Neuronal stem cell (in vitro differentiated cells): ENCODE data around the gene ANAPC10.

Experiments
- DNase-seq: peaks from one replicate; pipeline ENCODE4 v3.0.0-alpha.2; 2013; ENCODE audit warnings: low spot score
- H2AFZ ChIP-seq: one replicate; pipeline ENCODE4 v1.6.1; 2013; ENCODE audit warnings: mild to moderate bottlenecking, low read length, inconsistent platforms
- H2AK5ac ChIP-seq: 2 replicates; pipeline ENCODE4 v1.6.1; 2013; ENCODE audit warnings: low read depth, mild to moderate bottlenecking, inconsistent platforms, low read length, moderate library complexity, mixed read lengths
- H2BK120ac ChIP-seq: 2 replicates; pipeline ENCODE4 v1.6.1; 2013; ENCODE audit warnings: low read depth, mild to moderate bottlenecking, inconsistent platforms, low read length, moderate library complexity, mixed read lengths
- H2BK12ac ChIP-seq: one replicate; pipeline ENCODE4 v1.6.1; 2013; ENCODE audit warnings: low read length, inconsistent platforms
- H2BK15ac ChIP-seq: 2 replicates; pipeline ENCODE4 v1.6.1; 2013; ENCODE audit warnings: mild to moderate bottlenecking, low read length, inconsistent platforms, mixed read lengths
- H2BK5ac ChIP-seq: one replicate; pipeline ENCODE4 v1.6.1; 2013; ENCODE audit warnings: inconsistent platforms, mild to moderate bottlenecking, low read length, moderate library complexity
- H3K14ac ChIP-seq: one replicate; pipeline ENCODE4 v1.6.1; 2013; ENCODE audit warnings: low read length, inconsistent platforms
- H3K18ac ChIP-seq: 2 replicates; pipeline ENCODE4 v1.6.1; 2013; ENCODE audit warnings: low read length, inconsistent platforms
- H3K23ac ChIP-seq: 2 replicates; pipeline ENCODE4 v1.6.1; 2013; ENCODE audit warnings: low read depth, mild to moderate bottlenecking, mixed read lengths, low read length, inconsistent platforms; ENCODE audit not compliant: poor library complexity
- H3K27ac ChIP-seq: replicated peaks from 3 replicates; pipeline ENCODE4 v1.5.1; 2013; ENCODE audit warnings: low read length, inconsistent platforms
- H3K27me3 ChIP-seq, 3 experiments: 2 replicates each; pipeline ENCODE4 v1.6.1; 2013; ENCODE audit warnings: low read length in 3 of 3, mild to moderate bottlenecking in 2 of 3, inconsistent platforms in 1 of 3, low read depth in 1 of 3, mixed read lengths in 1 of 3, moderate library complexity in 1 of 3; ENCODE audit not compliant: control insufficient read depth in 3 of 3, insufficient read depth in 3 of 3
- H3K36me3 ChIP-seq, 2 donors: replicated peaks in 1 of 2; 2 replicates each; pipeline ENCODE4 v1.6.1; 2013; ENCODE audit warnings: low read length in 2 of 2; ENCODE audit not compliant: control insufficient read depth in 2 of 2, insufficient read depth in 2 of 2
- H3K4ac ChIP-seq: 2 replicates; pipeline ENCODE4 v1.6.1; 2013; ENCODE audit warnings: inconsistent platforms, mild to moderate bottlenecking, low read length, moderate library complexity
- H3K4me1 ChIP-seq, 2 donors: 1 replicate in 1 of 2; 2 replicates in 1 of 2; pipeline ENCODE4 v1.6.1; 2013; ENCODE audit warnings: low read length in 2 of 2, low read depth in 1 of 2; ENCODE audit not compliant: control insufficient read depth in 2 of 2, insufficient read depth in 1 of 2
- H3K4me2 ChIP-seq: one replicate; pipeline ENCODE4 v1.6.1; 2013; ENCODE audit warnings: mild to moderate bottlenecking, low read length, inconsistent platforms; ENCODE audit not compliant: insufficient read depth, poor library complexity, severe bottlenecking
- H3K4me3 ChIP-seq, 2 donors: 2 replicates each; pipeline ENCODE4 v1.5.1; 2013; ENCODE audit warnings: low read length in 2 of 2, mild to moderate bottlenecking in 2 of 2, inconsistent platforms in 1 of 2, moderate library complexity in 1 of 2
- H3K79me1 ChIP-seq: one replicate; pipeline ENCODE4 v1.6.1; 2013; ENCODE audit warnings: low read depth, mild to moderate bottlenecking, inconsistent platforms, low read length, moderate library complexity
- H3K9ac ChIP-seq: one replicate; pipeline ENCODE4 v1.6.1; 2013; ENCODE audit warnings: mild to moderate bottlenecking, low read depth, low read length, inconsistent platforms; ENCODE audit not compliant: poor library complexity
- H3K9me3 ChIP-seq, 2 donors: replicated peaks in 1 of 2; 2 replicates each; pipeline versions ENCODE3 to v1.6.1; 2013; ENCODE audit warnings: low read length in 2 of 2, mild to moderate bottlenecking in 2 of 2, inconsistent platforms in 1 of 2, low read depth in 1 of 2, mixed read lengths in 1 of 2, moderate library complexity in 1 of 2; ENCODE audit not compliant: control insufficient read depth in 2 of 2, insufficient read depth in 1 of 2
- H4K8ac ChIP-seq: one replicate; pipeline ENCODE4 v1.6.1; 2013; ENCODE audit warnings: low read depth, mild to moderate bottlenecking, inconsistent platforms, low read length, moderate library complexity
- H4K91ac ChIP-seq: one replicate; pipeline ENCODE4 v1.6.1; 2013; ENCODE audit warnings: low read length, low read depth, mild to moderate bottlenecking, inconsistent platforms; ENCODE audit not compliant: poor library complexity
- WGBS, 2 donors: extraction: QIAGEN DNeasy Blood & Tissue Kit; methylation state at CpG; one replicate each; pipeline ENCODE4 v1.1.7; 2013; ENCODE audit warnings: missing lambda C conversion rate in 2 of 2, mixed read lengths in 1 of 2; ENCODE audit not compliant: insufficient read length in 2 of 2, insufficient replicate concordance in 1 of 2; ENCODE audit errors: extremely low coverage in 2 of 2; 5-methylcytosine and 5-hydroxymethylcytosine counted together

ANAPC10 gene

DNA sequence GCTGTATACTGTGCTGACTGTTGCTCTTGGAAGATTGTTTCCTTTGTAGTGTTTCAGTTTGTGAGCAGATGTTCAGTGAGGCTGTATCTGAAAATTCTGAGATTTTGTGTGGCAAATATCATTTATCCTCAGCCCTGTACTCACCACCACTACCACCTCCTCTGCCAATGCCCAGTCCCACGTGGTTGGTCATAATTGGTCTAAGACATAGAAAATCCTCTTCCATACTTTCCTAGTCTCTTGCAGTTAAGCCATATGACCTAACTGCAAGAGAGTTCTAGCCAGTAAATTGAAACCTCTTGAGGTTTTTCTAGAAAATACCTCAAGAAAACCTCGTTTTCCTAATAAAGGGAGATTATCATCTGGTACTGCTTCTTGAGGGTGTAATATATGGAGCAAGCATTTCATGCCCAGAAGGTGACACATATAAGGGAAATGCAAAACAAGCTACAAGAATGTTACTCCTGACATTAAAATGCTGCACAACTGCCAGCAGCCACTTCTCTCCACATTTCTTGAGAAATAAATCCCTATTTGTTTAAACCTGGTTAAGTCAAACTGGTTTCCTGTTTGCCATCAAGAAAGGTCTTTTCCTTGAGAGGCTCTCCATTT, 32.9 kb upstream of the ANAPC10 start:
- Histone ChIP-seq H2BK15ac (no peak overlapping the region), H2BK5ac (no peak overlapping the region), H2AFZ (no peak overlapping the region), H3K27me3 (peaks cover 0 to 2% (median 0%) of the 10 kb centered on the region in 3 experiments), H3K79me1 (no peaks in the 10 kb centered on the region), H3K4me3 (no peak overlapping the region), H2BK120ac (no peak overlapping the region), H3K9ac (no peak overlapping the region), H4K8ac (no peak overlapping the region), H3K4me2 (no peak overlapping the region), H2AK5ac (no peak overlapping the region), H3K36me3 (peaks cover 3 to 91% of the 10 kb centered on the region in 2 donors), H3K4ac (no peak overlapping the region), H3K18ac (no peak overlapping the region), H4K91ac (no peak overlapping the region), H3K9me3 (no peaks in the 10 kb centered on the region), H2BK12ac (no peak overlapping the region), H3K27ac (no peak overlapping the region), H3K4me1 (no peaks in the 10 kb centered on the region), H3K14ac (no peak overlapping the region), H3K23ac (no peak overlapping the region)
- no peak for DNase-seq
- no CpG with 5 or more reads among the region's 2 CpGs for WGBS, 2 donors

DNA sequence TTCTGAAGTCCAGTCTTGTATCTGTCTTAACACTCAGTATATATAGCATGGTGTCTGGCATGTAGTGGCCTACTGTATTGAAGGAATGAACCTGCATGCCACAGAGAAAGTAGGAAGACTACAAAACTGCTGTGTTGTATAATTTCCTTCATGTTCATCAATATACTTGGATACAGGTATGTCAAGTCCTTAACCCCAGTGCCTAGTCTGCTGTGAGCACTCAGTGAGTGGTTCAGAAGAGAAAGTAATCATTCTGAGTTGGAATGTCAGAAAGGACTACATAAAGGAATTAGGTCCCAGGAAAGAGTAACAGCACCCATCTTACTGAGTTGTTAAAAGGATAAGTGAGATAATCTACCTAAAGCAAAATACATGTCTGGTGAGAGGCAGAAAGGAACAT, 32.1 kb upstream of the ANAPC10 start:
- H3K36me3 ChIP-seq = peaks cover 4 to 93% of the 10 kb centered on the region in 2 donors
- H2BK15ac ChIP-seq = no peak overlapping the region
- no peak for DNase-seq
- H2BK5ac ChIP-seq = no peak overlapping the region
- H3K27me3 ChIP-seq = peaks cover 0 to 2% (median 0%) of the 10 kb centered on the region in 3 experiments
- H2AFZ ChIP-seq = no peak overlapping the region
- no peak overlapping the region for H3K9ac ChIP-seq
- H3K18ac ChIP-seq = no peak overlapping the region
- no peak overlapping the region for H3K27ac ChIP-seq
- no peak overlapping the region for H2BK120ac ChIP-seq
- no peak overlapping the region for H4K91ac ChIP-seq
- H3K14ac ChIP-seq = no peak overlapping the region
- no peak overlapping the region for H3K4ac ChIP-seq
- no peak overlapping the region for H4K8ac ChIP-seq
- no peak overlapping the region for H3K4me2 ChIP-seq
- no peaks in the 10 kb centered on the region for H3K79me1 ChIP-seq
- no peak overlapping the region for H2BK12ac ChIP-seq
- no peaks in the 10 kb centered on the region for H3K4me1 ChIP-seq
- H3K4me3 ChIP-seq = no peak overlapping the region
- H3K9me3 ChIP-seq = no peaks in the 10 kb centered on the region
- no peak overlapping the region for H3K23ac ChIP-seq
- H2AK5ac ChIP-seq = no peak overlapping the region

DNA sequence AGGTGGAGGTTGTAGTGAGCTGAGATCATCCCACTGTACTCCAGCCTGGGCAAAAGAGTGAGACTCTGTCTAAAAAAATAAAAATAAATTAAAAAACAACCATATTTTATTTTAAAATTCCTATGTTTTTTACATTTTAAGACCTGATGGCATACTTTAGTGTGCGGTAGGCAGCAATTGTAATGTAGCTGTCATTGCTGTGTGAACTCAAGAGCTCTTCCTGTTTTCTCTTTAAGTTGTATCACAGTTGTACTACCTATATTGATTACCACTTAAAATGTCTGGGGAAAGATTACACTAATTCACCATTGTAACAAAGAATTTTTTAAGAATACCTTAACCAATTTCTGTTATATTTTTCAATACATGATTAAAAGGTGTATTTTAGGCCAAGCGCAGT, 27.4 kb upstream of the ANAPC10 start:
- Histone ChIP-seq H3K23ac (no peak overlapping the region), H3K4ac (no peak overlapping the region), H3K14ac (no peak overlapping the region), H2AK5ac (no peak overlapping the region), H3K36me3 (peaks cover 12 to 100% of the 10 kb centered on the region in 2 donors), H3K79me1 (no peaks in the 10 kb centered on the region), H4K8ac (no peak overlapping the region), H3K4me3 (no peak overlapping the region), H3K4me1 (no peaks in the 10 kb centered on the region), H2BK5ac (no peak overlapping the region), H3K9ac (no peak overlapping the region), H2BK120ac (no peak overlapping the region), H3K27ac (no peak overlapping the region), H3K27me3 (no peaks in the 10 kb centered on the region), H3K4me2 (no peak overlapping the region), H2BK15ac (no peak overlapping the region), H3K9me3 (no peaks in the 10 kb centered on the region), H3K18ac (no peak overlapping the region), H4K91ac (no peak overlapping the region), H2AFZ (no peak overlapping the region), H2BK12ac (no peak overlapping the region)
- no CpG with 5 or more reads among the region's 2 CpGs for WGBS, 2 donors
- DNase-seq = no peak

DNA sequence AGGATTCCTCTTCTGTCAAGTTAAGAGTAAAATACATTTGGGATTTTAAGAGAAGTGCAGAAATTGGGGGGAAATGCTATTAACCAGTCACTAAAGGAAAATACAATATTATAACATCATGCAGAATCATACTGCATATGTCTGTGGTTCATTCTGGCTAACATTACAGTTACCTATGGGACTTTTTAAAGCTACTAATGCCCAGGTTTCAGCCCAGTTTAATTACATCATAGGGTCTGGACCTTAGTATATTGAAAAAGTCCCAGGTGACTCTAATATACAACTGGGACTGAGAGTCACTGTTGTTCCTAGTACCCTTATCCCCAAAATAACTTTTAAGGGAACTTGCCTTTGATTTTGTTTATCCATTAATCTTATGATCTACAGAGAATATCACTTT, 10.1 kb upstream of the ANAPC10 start:
- no peak overlapping the region for H2BK120ac ChIP-seq

More for the DNA sequence above, 10.1 kb upstream of the ANAPC10 start:
- H2AFZ ChIP-seq = no peak overlapping the region
- no peak overlapping the region for H4K8ac ChIP-seq
- H2AK5ac ChIP-seq = no peak overlapping the region
- H3K23ac ChIP-seq = no peak overlapping the region
- H2BK12ac ChIP-seq = no peak overlapping the region
- H2BK15ac ChIP-seq = no peak overlapping the region
- no peak overlapping the region for H3K9ac ChIP-seq
- no peak overlapping the region for H3K14ac ChIP-seq
- no peak overlapping the region for H3K4me3 ChIP-seq
- no peaks in the 10 kb centered on the region for H3K27me3 ChIP-seq
- no peak for DNase-seq
- no peak overlapping the region for H4K91ac ChIP-seq
- no peaks in the 10 kb centered on the region for H3K4me1 ChIP-seq
- H3K4me2 ChIP-seq = no peak overlapping the region
- no peaks in the 10 kb centered on the region for H3K79me1 ChIP-seq
- no peak overlapping the region for H3K27ac ChIP-seq
- H3K36me3 ChIP-seq = peaks cover 9 to 98% of the 10 kb centered on the region in 2 donors
- H3K9me3 ChIP-seq = no peaks in the 10 kb centered on the region
- no peak overlapping the region for H2BK5ac ChIP-seq
- no peak overlapping the region for H3K18ac ChIP-seq
- H3K4ac ChIP-seq = no peak overlapping the region
